BLaER1 treated with 17β-estradiol and CSF1 and Interleukin-3, amounts not matched to agents 10 nM and 100 nM (cell line): ENCODE data around the gene AMOTL1.

Source experiments
- H3K27ac ChIP-seq, 11 experiments: shearing (Covaris generic); formaldehyde crosslinking; 2 replicates each; pipeline ENCODE4 v1.8.1; 2022
- H3K27me3 ChIP-seq, 11 experiments: shearing (Covaris generic); formaldehyde crosslinking; 2 replicates each; pipeline ENCODE4 v1.8.1; 2022
- H3K36me3 ChIP-seq, 11 experiments: shearing (Covaris generic); formaldehyde crosslinking; 2 replicates each; pipeline ENCODE4 v1.8.1; 2022
- H3K4me1 ChIP-seq, 10 experiments: shearing (Covaris generic); formaldehyde crosslinking; 2 replicates each; pipeline ENCODE4 v1.8.1; 2022
- H3K4me2 ChIP-seq, 11 experiments: shearing (Covaris generic); formaldehyde crosslinking; 2 replicates each; pipeline ENCODE4 v1.8.1; 2022
- H3K4me3 ChIP-seq, 10 experiments: shearing (Covaris generic); formaldehyde crosslinking; 2 replicates each; pipeline ENCODE4 v1.8.1; 2022
- H3K9ac ChIP-seq, 11 experiments: shearing (Covaris generic); formaldehyde crosslinking; 2 replicates each; pipeline ENCODE4 v1.8.1; 2022
- H3K9me3 ChIP-seq, 11 experiments: shearing (Covaris generic); formaldehyde crosslinking; replicated peaks in 1 of 11; 2 replicates each; pipeline ENCODE4 v1.8.1; 2022
- H4K20me1 ChIP-seq, 11 experiments: shearing (Covaris generic); formaldehyde crosslinking; 2 replicates each; pipeline ENCODE4 v1.8.1; 2022
- Cebpa-rat ChIP-seq, 11 experiments: shearing (Covaris generic); IDR thresholded peaks; 2 replicates each; pipeline ENCODE4 v1.8.1; 2022

AMOTL1 gene

GRCh38 chr11:94767701-94768601 lies at the start of gene AMOTL1:
Gene AMOTL1 (plus strand): TSS chr11:94768356. CDS start chr11:94768512, 156 bp downstream.
- H3K27me3 ChIP-seq = no peaks in the 10 kb centered on the region
- H3K4me3 ChIP-seq = peak within 1 kb of the TSS; percentile 77 to 99 (median 92)
- peaks cover 0 to 16% (median 9%) of the 10 kb centered on the region in 11 experiments; a peak in 11 of 22 replicates for H3K9me3 ChIP-seq
- no peak for TF ChIP-seq Cebpa-rat (IDR thresholded peaks at IDR 0.05)
- peak within 1 kb of the TSS; percentile 43 to 94 (median 90); a peak in 21 of 22 replicates for H3K27ac ChIP-seq
- peak within 1 kb of the TSS; percentile 86 to 98 (median 96) for H3K4me2 ChIP-seq
- H3K9ac ChIP-seq = peak within 1 kb of the TSS; percentile 85 to 97 (median 93)
- peaks cover 0 to 21% (median 14%) of the 10 kb centered on the region in 11 experiments; a peak in 10 of 22 replicates for H4K20me1 ChIP-seq
- H3K4me1 ChIP-seq = peaks cover 13 to 24% (median 21%) of the 10 kb centered on the region in 10 experiments
- H3K36me3 ChIP-seq = peaks cover 0 to 8% (median 4%) of the 10 kb centered on the region in 11 experiments; a peak in 4 of 22 replicates

- H3K36me3 ChIP-seq = no peaks in the 10 kb centered on the region
- no peak overlapping the region for H3K4me3 ChIP-seq
- no peak for TF ChIP-seq Cebpa-rat (IDR thresholded peaks at IDR 0.05)
- H3K9ac ChIP-seq = no peak overlapping the region
- H3K4me1 ChIP-seq = no peaks in the 10 kb centered on the region
- no peak overlapping the region for H3K4me2 ChIP-seq
- H3K9me3 ChIP-seq = peaks cover 0 to 5% (median 0%) of the 10 kb centered on the region in 11 experiments; a peak in 1 of 22 replicates
- H3K27me3 ChIP-seq = no peaks in the 10 kb centered on the region; a peak in 1 of 22 replicates
- H4K20me1 ChIP-seq = no peaks in the 10 kb centered on the region
- H3K27ac ChIP-seq = no peak overlapping the region
These were observed 48.3 kb upstream of the AMOTL1 start for GRCh38 chr11:94719876-94720275.

GRCh38 chr11:94721565-94722292 lies 46.4 kb upstream of the AMOTL1 start:
- Histone ChIP-seq H3K4me3 (no peak overlapping the region), H4K20me1 (no peaks in the 10 kb centered on the region), H3K4me1 (peaks cover 0 to 18% (median 0%) of the 10 kb centered on the region in 10 experiments; a peak in 6 of 20 replicates), H3K9ac (no peak overlapping the region), H3K27ac (no peak overlapping the region), H3K9me3 (peaks cover 0 to 4% (median 0%) of the 10 kb centered on the region in 11 experiments; a peak in 1 of 22 replicates), H3K4me2 (no peak overlapping the region), H3K27me3 (no peaks in the 10 kb centered on the region; a peak in 1 of 22 replicates), H3K36me3 (no peaks in the 10 kb centered on the region)
- TF ChIP-seq Cebpa-rat (IDR thresholded peaks at IDR 0.05) = no peak

- Histone ChIP-seq H3K27ac (no peak overlapping the region), H4K20me1 (no peaks in the 10 kb centered on the region), H3K4me2 (no peak overlapping the region), H3K27me3 (no peaks in the 10 kb centered on the region; a peak in 1 of 22 replicates), H3K9ac (no peak overlapping the region), H3K4me1 (peaks cover 0 to 20% (median 0%) of the 10 kb centered on the region in 10 experiments; a peak in 6 of 20 replicates), H3K4me3 (no peak overlapping the region), H3K36me3 (no peaks in the 10 kb centered on the region), H3K9me3 (no peaks in the 10 kb centered on the region)
- TF ChIP-seq Cebpa-rat (IDR thresholded peaks at IDR 0.05) = no peak
These were observed 45.4 kb upstream of the AMOTL1 start for GRCh38 chr11:94722735-94723134.

- Histone ChIP-seq H3K36me3 (no peaks in the 10 kb centered on the region), H3K27ac (no peak overlapping the region)
- TF ChIP-seq Cebpa-rat (IDR thresholded peaks at IDR 0.05) = no peak
These were observed 43.1 kb upstream of the AMOTL1 start for GRCh38 chr11:94725097-94725496.

GRCh38 chr11:94727819-94728218 lies 40.3 kb upstream of the AMOTL1 start:
- H3K9me3 ChIP-seq = no peaks in the 10 kb centered on the region
- H3K36me3 ChIP-seq = no peaks in the 10 kb centered on the region
- no peaks in the 10 kb centered on the region for H4K20me1 ChIP-seq
- peaks cover 0 to 33% (median 12%) of the 10 kb centered on the region in 10 experiments; a peak in 14 of 20 replicates for H3K4me1 ChIP-seq
- H3K9ac ChIP-seq = no peak overlapping the region
- TF ChIP-seq Cebpa-rat (IDR thresholded peaks at IDR 0.05) = no peak
- no peaks in the 10 kb centered on the region; a peak in 1 of 22 replicates for H3K27me3 ChIP-seq
- no peak overlapping the region for H3K4me2 ChIP-seq
- H3K4me3 ChIP-seq = no peak overlapping the region
- H3K27ac ChIP-seq = no peak overlapping the region

More at GRCh38 chr11:94725097-94725496, 43.1 kb upstream of the AMOTL1 start:
- Histone ChIP-seq H3K9ac (no peak overlapping the region), H3K4me3 (no peak overlapping the region), H3K27me3 (no peaks in the 10 kb centered on the region; a peak in 1 of 22 replicates), H4K20me1 (no peaks in the 10 kb centered on the region), H3K9me3 (no peaks in the 10 kb centered on the region), H3K4me1 (peaks cover 0 to 20% (median 0%) of the 10 kb centered on the region in 10 experiments; a peak in 6 of 20 replicates), H3K4me2 (peak overlapping the region in 1 of 11 experiments; percentile 12; a peak in 1 of 22 replicates)

GRCh38 chr11:94728541-94728940 lies 39.6 kb upstream of the AMOTL1 start:
- H3K9me3 ChIP-seq = no peaks in the 10 kb centered on the region
- H3K36me3 ChIP-seq = no peaks in the 10 kb centered on the region
- no peaks in the 10 kb centered on the region for H3K27me3 ChIP-seq
- H3K9ac ChIP-seq = no peak overlapping the region
- no peak overlapping the region for H3K4me2 ChIP-seq
- H3K4me3 ChIP-seq = no peak overlapping the region
- peaks cover 0 to 40% (median 14%) of the 10 kb centered on the region in 10 experiments; a peak in 14 of 20 replicates for H3K4me1 ChIP-seq
- TF ChIP-seq Cebpa-rat (IDR thresholded peaks at IDR 0.05) = no peak
- no peak overlapping the region for H3K27ac ChIP-seq
- H4K20me1 ChIP-seq = no peaks in the 10 kb centered on the region

GRCh38 chr11:94728966-94729751 lies 39.0 kb upstream of the AMOTL1 start:
- no peak overlapping the region for H3K4me2 ChIP-seq

More at GRCh38 chr11:94728966-94729751, 39.0 kb upstream of the AMOTL1 start:
- H3K9me3 ChIP-seq = no peaks in the 10 kb centered on the region
- peaks cover under 1 to 40% (median 15%) of the 10 kb centered on the region in 10 experiments; a peak in 19 of 20 replicates for H3K4me1 ChIP-seq
- no peaks in the 10 kb centered on the region for H3K36me3 ChIP-seq
- no peaks in the 10 kb centered on the region for H3K27me3 ChIP-seq
- no peaks in the 10 kb centered on the region for H4K20me1 ChIP-seq
- H3K27ac ChIP-seq = no peak overlapping the region
- no peak for TF ChIP-seq Cebpa-rat (IDR thresholded peaks at IDR 0.05)
- no peak overlapping the region for H3K9ac ChIP-seq
- no peak overlapping the region for H3K4me3 ChIP-seq
